GM19397 (cell line): ENCODE measurements around the gene RYR2.

Source experiments
- ATAC-seq: cut with Tn5 transposase; IDR thresholded peaks from one replicate; pipeline ENCODE4 v1.9.1; 2021; ENCODE audit warnings: mild to moderate bottlenecking, moderate library complexity; ENCODE audit not compliant: unreplicated experiment

Gene RYR2

GRCh38 chr1:237041795-237042525 is at the start of gene RYR2:
Gene RYR2 (plus strand): TSS chr1:237042184. CDS start chr1:237042522, 338 bp downstream.
- no peak for ATAC-seq

- ATAC-seq = no peak
Observed at GRCh38 chr1:236992449-236992848, 49.5 kb upstream of the RYR2 start.

GRCh38 chr1:236994450-236994849 is 47.5 kb upstream of the RYR2 start:
- ATAC-seq = no peak

GRCh38 chr1:236997361-236997760 is 44.6 kb upstream of the RYR2 start:
- ATAC-seq = no peak

GRCh38 chr1:236997882-236998281 is 44.1 kb upstream of the RYR2 start:
- ATAC-seq = no peak

- ATAC-seq = no peak
Observed at GRCh38 chr1:236998546-236998945, 43.4 kb upstream of the RYR2 start.

- ATAC-seq = no peak
Observed at GRCh38 chr1:237000191-237000590, 41.8 kb upstream of the RYR2 start.

GRCh38 chr1:237003516-237003915 is 38.5 kb upstream of the RYR2 start:
- ATAC-seq = no peak

GRCh38 chr1:237004116-237004515 is 37.9 kb upstream of the RYR2 start, which contains the start of gene MT1HL1:
Gene MT1HL1 (minus strand): TSS chr1:237004441. CDS start chr1:237004372, 69 bp downstream.
- ATAC-seq = no peak

GRCh38 chr1:237005674-237006073 is 36.3 kb upstream of the RYR2 start:
- no peak for ATAC-seq

- ATAC-seq = no peak
Observed at GRCh38 chr1:237007147-237007881, 34.7 kb upstream of the RYR2 start.

GRCh38 chr1:237009611-237010010 is 32.4 kb upstream of the RYR2 start:
- no peak for ATAC-seq

GRCh38 chr1:237011432-237011831 is 30.6 kb upstream of the RYR2 start:
- no peak for ATAC-seq

- no peak for ATAC-seq
Observed at GRCh38 chr1:237012361-237012760, 29.6 kb upstream of the RYR2 start.

GRCh38 chr1:237012788-237013383 is 29.1 kb upstream of the RYR2 start:
- no peak for ATAC-seq

- no peak for ATAC-seq
Observed at GRCh38 chr1:237013608-237014007, 28.4 kb upstream of the RYR2 start.

- ATAC-seq = no peak
Observed at GRCh38 chr1:237016626-237017025, 25.4 kb upstream of the RYR2 start.

- ATAC-seq = no peak
Observed at GRCh38 chr1:237018896-237019295, 23.1 kb upstream of the RYR2 start.

- ATAC-seq = no peak
Observed at GRCh38 chr1:237025358-237026074, 16.5 kb upstream of the RYR2 start.

GRCh38 chr1:237029240-237029639 is 12.7 kb upstream of the RYR2 start:
- no peak for ATAC-seq

- ATAC-seq = no peak
Observed at GRCh38 chr1:237029850-237030535, 12.0 kb upstream of the RYR2 start.
